HCT116 (cell line): ENCODE results near the gene CSPG4. TPM values are rescaled to one million over a fixed set of nuclear protein-coding genes. Genes with fewer than 3 reads are reported as not detected.

Experiments used
- ATAC-seq: fragments of 200-7000 bp; cut with Tn5 transposase; 2 replicates; pipeline ENCODE4 v1.9.1; 2020; ENCODE audit warnings: mild to moderate bottlenecking, moderate library complexity
- BruUV-seq: library from RNA; stranded (reverse); fragments of 400-500 nt; replicated peaks from 2 replicates; lab custom pipeline; 2021; lab: Mats Ljungman, UMichigan
- CTCF ChIA-PET: fragments of 300-600 bp; sonication (Branson Sonifier 250); formaldehyde crosslinking; loops from one replicate; lab custom pipeline; 2021; ENCODE audit warnings: antibody characterized with exemption; lab: Charles Lee
- POLR2A ChIA-PET: fragments of 300-600, 350-600 bp; sonication (Branson Sonifier 250); formaldehyde crosslinking; loops from one replicate; lab custom pipeline; 2021; ENCODE audit warnings: antibody characterized with exemption; lab: Charles Lee
- RAD21 ChIA-PET, 2 experiments: fragments of 300-600 bp; sonication (Branson Sonifier 250); formaldehyde crosslinking; loops; one replicate each; lab custom pipeline; 2023; ENCODE audit warnings: low total read pairs in 2 of 2; ENCODE audit not compliant: uncharacterized antibody in 2 of 2, unreplicated experiment in 2 of 2, low non-redundant PET in 1 of 2; lab: Charles Lee
- DNase-seq: peaks from one replicate; pipeline ENCODE4 v3.0.0-alpha.2; 2010; ENCODE audit warnings: low read depth, low spot score
- H2AFZ ChIP-seq: fragments of 200-600 bp; shearing (Covaris generic), sonication (generic); 2 replicates; pipeline ENCODE4 v1.6.1; 2017; ENCODE audit warnings: low read depth, mixed run types, mixed read lengths, antibody characterized with exemption, low read length; ENCODE audit not compliant: poor library complexity, severe bottlenecking
- H3K27ac ChIP-seq: 2 replicates; pipeline ENCODE4 v1.5.1; 2012; ENCODE audit warnings: low read depth, low read length
- H3K27me3 ChIP-seq: fragments of 200-600 bp; sonication (generic); 2 replicates; pipeline ENCODE4 v1.6.1; 2016; ENCODE audit warnings: mixed run types, low read length, mixed read lengths; ENCODE audit not compliant: insufficient read depth
- H3K36me3 ChIP-seq, 2 experiments: fragments of 200-500 bp in 1 of 2; fragments of 200-600 bp in 1 of 2; sonication (Bioruptor generic) in 1 of 2; sonication (generic) in 1 of 2; 2 replicates each; pipeline versions ENCODE4 v1.5.1 to v1.6.1; 2014 to 2016; ENCODE audit warnings: low read length in 2 of 2, inconsistent platforms in 1 of 2, mixed read lengths in 1 of 2, mixed run types in 1 of 2; ENCODE audit not compliant: insufficient read depth in 2 of 2, control insufficient read depth in 1 of 2
- H3K4me1 ChIP-seq, 2 experiments: fragments of 200-600 bp in 1 of 2; sonication (generic) in 1 of 2; 2 replicates each; pipeline versions ENCODE4 v1.5.1 to v1.6.1; 2012 to 2017; ENCODE audit warnings: low read length in 2 of 2, inconsistent platforms in 1 of 2, mild to moderate bottlenecking in 1 of 2, mixed read lengths in 1 of 2, mixed run types in 1 of 2, moderate library complexity in 1 of 2; ENCODE audit not compliant: insufficient read depth in 2 of 2, control insufficient read depth in 1 of 2
- H3K4me2 ChIP-seq: fragments of 200-600 bp; sonication (generic); 2 replicates; pipeline ENCODE4 v1.6.1; 2017; ENCODE audit warnings: mixed run types, low read length, mixed read lengths
- H3K4me3 ChIP-seq, 2 experiments: fragments of 200-600 bp in 1 of 2; sonication (generic) in 1 of 2; replicated peaks in 1 of 2; 2 replicates each; pipeline ENCODE4 v1.5.1; 2011 to 2016; ENCODE audit warnings: low read length in 2 of 2, control low read depth in 1 of 2, low read depth in 1 of 2, mild to moderate bottlenecking in 1 of 2, mixed read lengths in 1 of 2, mixed run types in 1 of 2
- H3K79me2 ChIP-seq: fragments of 200-600 bp; sonication (generic); 2 replicates; pipeline ENCODE4 v1.6.1; 2017; ENCODE audit warnings: mild to moderate bottlenecking, mixed run types, low read length, moderate library complexity, mixed read lengths; ENCODE audit not compliant: insufficient read depth
- H3K9ac ChIP-seq: fragments of 200-600 bp; sonication (generic); 2 replicates; pipeline ENCODE4 v1.6.1; 2016; ENCODE audit warnings: low read length, mixed read lengths
- H3K9me2 ChIP-seq: fragments of 200-600 bp; sonication (generic), shearing (Covaris generic); 2 replicates; pipeline ENCODE4 v1.6.1; 2017; ENCODE audit warnings: mixed run types, mild to moderate bottlenecking, moderate library complexity; ENCODE audit not compliant: insufficient read depth
- H3K9me3 ChIP-seq, 2 experiments: fragments of 200-500 bp in 1 of 2; fragments of 200-600 bp in 1 of 2; sonication (Bioruptor generic) in 1 of 2; sonication (generic) in 1 of 2; 2 replicates each; pipeline ENCODE4 v1.6.1; 2014 to 2017; ENCODE audit warnings: low read length in 2 of 2, mixed read lengths in 2 of 2, inconsistent platforms in 1 of 2, low read depth in 1 of 2, mild to moderate bottlenecking in 1 of 2, mixed run types in 1 of 2, moderate library complexity in 1 of 2; ENCODE audit not compliant: control insufficient read depth in 1 of 2, insufficient read depth in 1 of 2
- H4K20me1 ChIP-seq: fragments of 200-600 bp; sonication (generic), shearing (Covaris generic); 2 replicates; pipeline ENCODE4 v1.6.1; 2017; ENCODE audit warnings: mixed run types, mild to moderate bottlenecking, moderate library complexity; ENCODE audit not compliant: insufficient read depth
- EZH2phosphoT487 ChIP-seq: fragments of 200-600 bp; IDR thresholded peaks from 2 replicates; pipeline ENCODE4 v1.6.1; 2018; ENCODE audit warnings: antibody characterized with exemption, borderline replicate concordance
- POLR2AphosphoS5 ChIP-seq: IDR thresholded peaks from 2 replicates; pipeline ENCODE4 v1.6.1; 2011; ENCODE audit warnings: mild to moderate bottlenecking, low read depth, low read length, moderate library complexity
- YY1 ChIP-seq: IDR thresholded peaks from 2 replicates; pipeline ENCODE4 v1.6.1; 2011; ENCODE audit warnings: low read length, low read depth, moderate library complexity, mild to moderate bottlenecking; ENCODE audit not compliant: insufficient replicate concordance; ENCODE audit errors: extremely low read depth
- ZBTB33 ChIP-seq: IDR thresholded peaks from 2 replicates; pipeline ENCODE4 v1.6.1; 2011; ENCODE audit warnings: mild to moderate bottlenecking, low read length, moderate library complexity; ENCODE audit not compliant: insufficient replicate concordance; ENCODE audit errors: extremely low read depth
- intact Hi-C: fragments of 100-400 bp; cut with micrococcal nuclease; formaldehyde crosslinking; loops from 2 replicates; pipeline ENCODE4 v1.10.0; 2022
- total RNA-seq: library from RNA; stranded (reverse); gene quantifications from one replicate; pipeline ENCODE4 v1.2.1, GENCODE V29; 2021; ENCODE audit not compliant: unreplicated experiment

The CSPG4 gene
- total RNA-seq, 1 experiment from 2014 or later: 18.1 TPM

- POLR2A ChIA-PET: no interaction called here
- Histone ChIP-seq H3K79me2 (no peaks in the 10 kb centered on the region), H3K9ac (peak overlapping the region; percentile 80), H4K20me1 (no peaks in the 10 kb centered on the region), H3K4me3 (peak overlapping the region in 1 of 2 experiments; percentile 13; a peak in 1 of 4 replicates), H3K27ac (peak overlapping the region; percentile 53), H3K4me1 (peaks cover 53 to 85% of the 10 kb centered on the region in 2 experiments), H2AFZ (no peak overlapping the region), H3K9me3 (no peaks in the 10 kb centered on the region), H3K9me2 (no peaks in the 10 kb centered on the region), H3K36me3 (no peaks in the 10 kb centered on the region), H3K27me3 (no peaks in the 10 kb centered on the region), H3K4me2 (peak overlapping the region; percentile 86)
- CTCF ChIA-PET: interaction anchor here (0.7 to 1.1 kb wide), 3 partner anchors 19 to 299 kb away, joined by 3 to 4 read pairs (median 3); partner anchors contain the start of gene IMP3
- DNase-seq (peak; percentile 91), ATAC-seq (peak; percentile 62)
- RAD21 ChIA-PET: interaction anchor here in 1 of 2 experiments (0.7 kb wide), 1 partner anchor 299 kb away, joined by 3 read pairs; no protein-coding TSS in a partner anchor
- intact Hi-C loops: loop anchor here (5.0 kb wide), 2 partner anchors 40 to 300 kb away; partner anchors contain the start of genes MAN2C1 and SNUPN
- TF ChIP-seq EZH2phosphoT487: no peak
- peak; percentile 17 for TF ChIP-seq YY1
- TF ChIP-seq POLR2AphosphoS5: peak; percentile 71
- peak; percentile 80 for TF ChIP-seq ZBTB33
- no TSS peak for BruUV-seq
These were observed 45.7 kb downstream of the CSPG4 start for GRCh38 chr15:75666823-75667501.
